Measurements from ENCODE around the gene SCN8A. TPM values are rescaled to one million over a fixed set of nuclear protein-coding genes. Genes with fewer than 3 reads are reported as not detected.

The SCN8A gene
- total RNA-seq, 2 experiments from 2014 or later, result 0.52 to 0.67 TPM

DNA sequence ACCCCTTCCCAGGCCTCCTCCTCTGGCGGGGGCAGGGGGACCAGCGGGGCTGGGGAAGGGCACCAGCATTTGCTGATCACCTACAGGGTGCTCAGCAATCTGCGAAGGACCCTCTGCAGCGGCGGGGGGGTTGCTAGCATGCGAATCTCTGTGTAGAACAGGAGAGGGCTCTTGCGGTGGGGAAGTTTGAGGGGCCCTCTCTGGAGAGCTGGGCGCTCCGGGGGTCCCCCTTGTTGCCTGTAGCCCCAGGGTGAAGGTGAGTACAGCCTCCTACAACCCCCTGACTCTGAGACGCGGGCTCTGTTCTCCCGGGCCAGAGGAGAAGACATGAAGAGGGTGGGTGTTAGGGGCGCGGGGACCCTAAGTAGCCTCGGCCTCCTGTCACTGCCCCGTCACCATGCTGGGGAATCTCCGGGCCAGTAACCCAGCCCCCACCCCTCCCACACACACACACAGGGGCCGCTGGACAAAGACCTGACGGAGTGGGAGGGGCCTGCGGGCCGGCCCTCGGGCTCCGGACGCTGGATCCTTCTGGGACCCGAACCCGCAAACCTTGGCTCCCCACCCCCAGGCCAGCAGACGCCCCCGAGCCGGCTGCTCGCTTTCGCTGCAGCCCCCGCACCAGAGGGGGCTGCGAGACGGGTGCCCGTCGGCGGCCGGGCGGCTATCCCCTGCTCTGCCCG lies 256.8 kb downstream of the SCN8A start:
- peaks cover 62% of the 10 kb centered on the region for H3K27me3 Mint-ChIP-seq
- ChIA-PET POLR2A (no interaction called here), CTCF (no interaction called here)

DNA sequence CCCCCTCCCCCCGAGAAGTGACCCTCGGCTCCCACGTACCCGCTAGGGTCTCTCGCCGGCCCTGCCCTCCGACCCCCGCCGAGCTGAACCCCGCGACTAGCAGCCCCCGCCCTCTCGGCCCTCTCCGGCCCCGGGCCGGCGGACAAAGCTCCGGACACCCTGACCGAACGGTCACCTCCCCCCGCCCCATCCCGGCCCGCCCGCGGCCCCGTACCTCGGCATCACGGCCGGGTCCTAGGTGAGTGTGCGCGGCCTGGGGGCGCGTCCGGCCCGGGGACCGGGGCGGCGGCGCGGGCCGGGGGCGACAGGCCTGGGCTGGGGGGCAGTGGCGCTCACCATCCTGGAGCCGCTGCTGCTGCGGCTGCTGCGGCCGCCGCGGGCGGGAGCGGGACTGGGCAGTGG lies 257.3 kb downstream of the SCN8A start, which contains the start of gene FIGNL2:
FIGNL2 (minus strand) TSS at position 393 of the 402 bp plus-strand sequence. CDS start 26,305 bp downstream, outside the sequence.
- no peak within 1 kb of the TSS for H3K4me3 Mint-ChIP-seq
- POLR2A ChIA-PET, result no interaction called here

More for the DNA sequence above, 256.8 kb downstream of the SCN8A start:
- Mint-ChIP-seq H3K9me3 (no peaks in the 10 kb centered on the region), H3K27ac (no peak overlapping the region), H3K4me1 (peaks cover 14% of the 10 kb centered on the region), H3K4me3 (no peak overlapping the region), H3K36me3 (ENCODE audit: low read depth) (no peaks in the 10 kb centered on the region)
- DNase-seq, result no peak

DNA sequence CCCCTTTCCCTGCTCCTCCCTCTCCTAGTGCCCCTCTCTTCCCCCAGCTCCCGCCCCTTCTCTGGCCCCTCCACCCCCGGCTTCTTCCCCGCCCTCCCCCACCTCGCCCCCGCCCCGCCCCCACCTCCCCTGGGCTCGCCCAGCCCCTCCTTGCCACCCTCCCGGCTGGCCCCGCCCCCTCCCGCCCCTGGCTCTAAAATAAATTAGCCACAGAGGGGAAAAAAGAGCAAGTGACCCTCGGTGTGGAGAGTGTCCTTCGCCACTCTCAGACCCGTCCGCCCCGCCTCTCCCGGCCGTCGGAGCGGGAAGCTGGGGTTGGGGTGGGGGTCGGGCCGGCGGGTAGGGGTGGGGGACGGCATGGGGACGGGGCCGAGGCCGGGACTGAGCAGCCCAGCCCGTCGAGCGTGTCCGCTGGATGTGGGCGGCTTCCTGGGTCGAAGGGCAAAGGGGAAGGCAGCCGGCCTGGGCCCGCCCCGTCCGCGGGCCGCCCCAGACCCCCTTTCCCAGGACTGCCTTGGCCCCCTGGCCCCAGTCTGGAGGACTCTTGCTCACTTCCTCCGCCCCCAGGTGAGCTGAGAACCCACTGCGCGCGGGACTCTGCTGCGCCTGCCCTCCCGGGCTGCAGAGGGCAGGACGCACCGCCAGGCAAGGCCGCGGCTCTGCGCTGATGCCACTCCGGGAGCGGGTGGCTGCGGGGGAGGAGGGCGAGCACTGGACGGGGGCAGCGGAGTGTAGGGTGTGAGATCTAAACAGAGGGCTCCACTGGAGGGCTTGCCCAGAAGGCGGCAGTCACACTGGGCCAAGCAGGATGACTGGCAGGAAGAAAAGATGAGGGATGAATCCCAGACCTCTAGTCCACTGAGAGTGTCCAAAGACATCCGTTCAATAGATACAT lies 258.1 kb downstream of the SCN8A start:
- CTCF ChIA-PET, result no interaction called here
- Mint-ChIP-seq H3K36me3 (ENCODE audit: low read depth) (no peaks in the 10 kb centered on the region), H3K27me3 (peaks cover 60% of the 10 kb centered on the region), H3K4me3 (no peak overlapping the region), H3K4me1 (peaks cover 14% of the 10 kb centered on the region), H3K27ac (no peak overlapping the region), H3K9me3 (no peaks in the 10 kb centered on the region)
- POLR2A ChIA-PET, result no interaction called here
- DNase-seq, result no peak

More for the DNA sequence above, 257.3 kb downstream of the SCN8A start, which contains the start of gene FIGNL2:
- peaks cover 67% of the 10 kb centered on the region for H3K27me3 Mint-ChIP-seq
- CTCF ChIA-PET, result no interaction called here
- H3K4me1 Mint-ChIP-seq, result peaks cover 14% of the 10 kb centered on the region
- H3K9me3 Mint-ChIP-seq, result no peaks in the 10 kb centered on the region
- no peak within 1 kb of the TSS for H3K27ac Mint-ChIP-seq
- no peaks in the 10 kb centered on the region for H3K36me3 Mint-ChIP-seq (ENCODE audit: low read depth)
- no peak for DNase-seq

DNA sequence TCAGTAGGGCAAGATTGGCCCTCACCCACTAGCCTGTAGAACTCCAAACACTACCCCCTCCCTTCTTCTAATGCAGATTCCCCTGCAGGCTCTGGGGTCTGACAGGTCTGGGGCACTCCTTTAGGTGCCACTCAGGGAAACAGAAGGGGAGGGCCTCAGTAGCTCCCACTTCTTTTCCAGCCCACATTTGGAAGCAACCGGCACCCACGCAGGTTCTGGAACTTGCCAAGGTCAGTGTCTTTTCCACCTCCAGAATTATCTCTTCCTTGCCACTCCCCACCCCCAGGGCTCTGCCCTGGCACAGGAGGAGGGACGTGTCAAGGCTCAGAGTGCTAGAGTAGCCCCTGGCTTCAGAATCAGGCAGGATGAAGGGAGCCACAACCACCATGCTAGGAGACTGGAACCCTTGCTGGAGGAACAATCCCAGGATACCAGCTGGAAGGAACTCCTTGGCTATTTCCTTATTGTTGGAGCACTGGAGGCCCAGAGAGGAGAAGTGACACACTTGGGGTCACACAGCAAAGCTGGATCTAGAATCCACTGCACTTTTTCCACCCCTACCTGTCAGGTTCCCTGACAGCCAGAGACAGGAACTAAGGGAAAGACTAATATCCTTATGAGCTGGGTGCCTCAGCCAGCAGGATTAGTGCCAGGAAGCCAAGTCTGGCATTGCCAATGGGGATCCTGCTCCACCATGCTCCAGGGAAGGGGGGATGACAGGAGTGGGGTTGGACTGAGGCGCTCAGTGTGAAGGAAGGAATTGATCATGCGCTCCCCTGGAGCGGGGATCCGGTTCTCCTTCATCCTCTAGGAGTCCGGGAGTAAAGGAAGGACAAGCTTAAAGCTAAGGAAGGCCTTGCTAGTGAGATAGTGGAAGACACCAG lies 259.3 kb downstream of the SCN8A start:
- H3K27ac Mint-ChIP-seq, result no peak overlapping the region
- peaks cover 48% of the 10 kb centered on the region for H3K27me3 Mint-ChIP-seq
- no peaks in the 10 kb centered on the region for H3K36me3 Mint-ChIP-seq (ENCODE audit: low read depth)
- H3K4me3 Mint-ChIP-seq, result no peak overlapping the region
- peaks cover 14% of the 10 kb centered on the region for H3K4me1 Mint-ChIP-seq
- CTCF ChIA-PET, result interaction anchor here (0.6 to 1.5 kb wide), 4 partner anchors 8 to 20 kb away, joined by 3 to 4 read pairs (median 4); no protein-coding TSS in a partner anchor
- no peak for DNase-seq
- POLR2A ChIA-PET, result no interaction called here
- no peaks in the 10 kb centered on the region for H3K9me3 Mint-ChIP-seq

- Mint-ChIP-seq H3K4me3 (no peak overlapping the region), H3K27ac (no peak overlapping the region), H3K27me3 (peaks cover 41% of the 10 kb centered on the region), H3K9me3 (no peaks in the 10 kb centered on the region), H3K36me3 (ENCODE audit: low read depth) (no peaks in the 10 kb centered on the region), H3K4me1 (peaks cover 14% of the 10 kb centered on the region)
- DNase-seq, result no peak
- ChIA-PET CTCF (interaction anchor here (0.6 to 1.5 kb wide), 3 partner anchors 8 to 21 kb away, joined by 3 to 4 read pairs (median 3); no protein-coding TSS in a partner anchor), POLR2A (no interaction called here)
These were observed 259.9 kb downstream of the SCN8A start for GRCh38 chr12:51850965-51851299.

DNA sequence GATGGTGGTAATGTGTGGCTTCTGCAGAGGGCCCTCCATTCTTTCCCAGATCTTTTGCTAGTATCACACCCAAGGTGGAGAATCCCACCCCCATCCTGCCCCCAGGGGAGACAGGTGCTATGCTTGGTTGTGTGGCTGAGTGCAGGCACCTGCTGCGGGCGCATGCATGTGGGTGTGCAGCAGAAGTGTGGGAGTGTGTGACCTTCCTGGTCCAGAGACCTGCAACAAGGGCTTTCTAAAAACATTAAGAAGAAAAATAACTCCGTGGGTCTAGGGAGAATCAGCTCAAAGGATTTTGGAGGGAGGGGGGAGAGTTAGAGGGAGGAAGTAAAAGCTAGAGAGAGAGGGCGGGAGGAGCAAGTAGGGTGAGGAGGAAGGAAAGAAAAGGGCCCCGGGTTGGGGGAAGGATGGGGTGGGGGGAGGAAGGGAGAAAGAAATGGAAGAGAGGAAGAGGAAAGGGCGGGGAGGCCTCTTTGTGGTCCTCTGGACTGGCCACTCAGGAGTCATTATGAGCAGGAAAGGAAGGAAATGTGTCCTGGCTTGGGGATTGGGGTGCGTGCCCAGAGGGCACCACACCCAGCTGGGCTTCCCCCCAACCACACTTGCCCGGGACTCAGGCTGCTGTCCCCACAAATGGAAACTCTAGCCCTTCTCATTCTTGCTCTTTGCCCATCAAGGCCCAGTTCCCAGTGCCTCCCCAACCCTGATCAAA lies 260.5 kb downstream of the SCN8A start:
- Mint-ChIP-seq H3K4me3 (no peak overlapping the region), H3K27ac (no peak overlapping the region), H3K4me1 (peaks cover 12% of the 10 kb centered on the region), H3K36me3 (ENCODE audit: low read depth) (no peaks in the 10 kb centered on the region), H3K9me3 (no peaks in the 10 kb centered on the region), H3K27me3 (peaks cover 39% of the 10 kb centered on the region)
- ChIA-PET CTCF (interaction anchor here (0.8 to 1.3 kb wide), 3 partner anchors 9 to 11 kb away, joined by 3 to 4 read pairs (median 3); no protein-coding TSS in a partner anchor), POLR2A (no interaction called here)
- no peak for DNase-seq

DNA sequence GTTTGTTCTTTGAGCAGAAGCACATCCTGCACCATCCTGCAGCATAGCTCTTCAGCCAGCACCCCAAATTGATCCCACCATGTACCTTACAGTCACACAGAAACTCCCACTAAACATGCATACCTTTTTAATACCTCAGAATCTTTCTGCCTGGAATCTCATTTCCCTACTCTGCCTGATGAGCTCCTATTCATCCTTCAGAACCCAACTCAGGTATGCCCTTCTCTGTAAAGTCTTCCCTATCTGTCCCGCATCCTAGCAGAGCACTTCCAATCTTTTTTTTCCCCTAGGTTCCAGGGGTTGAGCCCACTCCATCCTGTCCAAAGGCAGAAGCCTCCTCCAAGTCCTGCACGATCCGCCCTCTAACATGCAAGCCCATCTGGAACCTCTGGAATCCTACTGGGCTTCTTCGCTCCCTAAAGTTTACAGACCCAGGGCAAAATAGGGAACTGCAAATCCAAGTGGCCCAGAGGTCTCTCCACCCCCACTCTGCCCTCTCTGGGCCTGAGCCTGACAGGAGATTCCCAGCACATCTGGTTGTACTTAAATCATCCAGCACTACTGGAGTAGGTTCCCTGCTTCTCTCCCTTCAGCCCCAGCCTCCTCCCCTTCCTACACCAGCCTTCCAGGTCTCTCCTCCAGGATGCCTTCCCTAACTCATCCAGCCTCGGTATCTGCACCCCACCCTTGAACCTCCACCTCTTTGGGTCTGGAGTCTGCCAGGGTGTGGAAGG lies 261.5 kb downstream of the SCN8A start:
- Mint-ChIP-seq H3K27me3 (peaks cover 40% of the 10 kb centered on the region), H3K27ac (no peak overlapping the region), H3K4me1 (peaks cover 10% of the 10 kb centered on the region), H3K9me3 (no peaks in the 10 kb centered on the region), H3K36me3 (ENCODE audit: low read depth) (no peaks in the 10 kb centered on the region), H3K4me3 (no peak overlapping the region)
- ChIA-PET CTCF (interaction anchor here (1.3 kb wide), 1 partner anchor 10 kb away, joined by 4 read pairs; no protein-coding TSS in a partner anchor), POLR2A (no interaction called here)
- DNase-seq, result no peak

DNA sequence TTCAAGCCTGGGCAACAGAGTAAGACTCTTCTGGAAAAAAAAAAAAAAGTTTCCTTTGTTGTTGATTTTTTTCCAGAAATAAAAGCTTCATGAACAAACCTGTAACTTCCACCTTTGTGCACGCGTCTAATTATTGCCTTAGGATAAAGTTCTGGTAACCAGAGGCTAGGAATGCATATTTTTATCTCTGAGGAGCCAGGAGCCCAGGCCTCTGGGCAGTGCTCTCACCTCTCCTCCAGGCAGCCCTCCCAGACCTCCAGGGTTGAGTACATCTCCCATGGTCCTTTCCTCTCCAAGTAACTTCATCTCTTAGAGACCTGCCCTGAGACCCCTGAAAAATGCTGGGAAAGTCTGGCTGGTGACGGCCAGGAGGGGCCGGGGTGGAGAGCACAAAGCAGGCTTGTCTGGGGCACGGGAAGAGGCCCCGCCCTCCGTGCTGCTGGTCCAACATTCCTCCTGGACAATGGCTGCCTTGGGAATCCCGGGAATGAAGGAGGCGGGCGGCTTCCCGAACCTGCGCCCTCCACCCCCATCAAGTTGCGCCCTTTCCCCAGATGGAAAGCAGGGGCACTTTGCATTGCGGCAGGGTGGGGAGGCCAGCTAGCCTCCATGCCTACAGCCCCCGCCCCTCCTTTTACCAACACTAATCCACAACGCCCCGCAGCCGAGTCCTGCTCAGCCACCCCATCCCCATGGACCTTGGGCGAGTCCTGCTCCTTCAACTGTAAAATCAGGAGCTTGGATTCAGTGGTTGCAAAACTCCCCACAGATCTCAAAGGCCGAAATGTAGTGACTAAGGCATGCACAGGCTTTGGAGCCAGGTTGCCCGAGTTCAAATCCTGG lies 264.8 kb downstream of the SCN8A start:
- no peak for DNase-seq
- POLR2A ChIA-PET, result no interaction called here
- no peak overlapping the region for H3K27ac Mint-ChIP-seq
- H3K27me3 Mint-ChIP-seq, result peaks cover 35% of the 10 kb centered on the region
- CTCF ChIA-PET, result no interaction called here
- no peaks in the 10 kb centered on the region for H3K9me3 Mint-ChIP-seq
- no peak overlapping the region for H3K4me3 Mint-ChIP-seq
- peaks cover 10% of the 10 kb centered on the region for H3K4me1 Mint-ChIP-seq
- no peaks in the 10 kb centered on the region for H3K36me3 Mint-ChIP-seq (ENCODE audit: low read depth)

DNA sequence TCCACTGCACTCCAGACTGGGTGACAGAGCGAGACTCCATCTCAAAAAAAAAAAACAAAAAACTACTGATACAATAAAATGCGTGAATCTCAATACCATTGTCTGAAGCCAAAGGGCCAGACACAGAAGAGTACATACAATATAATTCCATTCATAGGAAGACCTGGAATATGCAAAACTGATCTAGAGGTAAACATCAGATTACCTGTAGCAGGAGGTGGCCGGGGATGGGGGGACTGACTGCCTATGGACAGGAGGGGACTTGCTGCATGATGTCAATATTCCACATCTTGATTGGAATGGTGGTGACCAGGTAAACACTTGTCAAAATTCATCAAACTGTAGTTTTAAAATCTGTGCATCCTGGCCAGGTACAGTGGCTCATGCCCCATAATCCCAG lies 270.0 kb downstream of the SCN8A start:
- no peak overlapping the region for H3K4me3 Mint-ChIP-seq
- H3K9me3 Mint-ChIP-seq, result no peaks in the 10 kb centered on the region
- peaks cover 53% of the 10 kb centered on the region for H3K27me3 Mint-ChIP-seq
- H3K4me1 Mint-ChIP-seq, result peaks cover 9% of the 10 kb centered on the region
- no peak overlapping the region for H3K27ac Mint-ChIP-seq
- ChIA-PET CTCF (interaction anchor here (0.6 kb wide), 1 partner anchor 17 kb away, joined by 3 read pairs; no protein-coding TSS in a partner anchor), POLR2A (no interaction called here)
- H3K36me3 Mint-ChIP-seq (ENCODE audit: low read depth), result no peaks in the 10 kb centered on the region
- DNase-seq, result no peak

All from activated CD4-positive, alpha-beta T cell treated with anti-CD3 and anti-CD28 coated beads, Interleukin-2, amount 10 ng/mL, durations not matched to agents 7 days and 5 days (primary cell).